Measurements from ENCODE around the gene KCNJ10. TPM values are rescaled to one million over a fixed set of nuclear protein-coding genes. Genes with fewer than 3 reads are reported as not detected.
"Not testable (repeated sequence)": the region's sequence is repeated elsewhere in the genome, so short reads cannot be mapped to it uniquely, and the experiment has no call there.

The KCNJ10 gene
- total RNA-seq, 1 donor from 2014 or later = 0.28 TPM

- ATAC-seq = peak; percentile 58
Observed at GRCh38 chr1:160064164-160064563, 5.8 kb downstream of the KCNJ10 start.

GRCh38 chr1:160063176-160063575 is 6.8 kb downstream of the KCNJ10 start:
- ATAC-seq (no peak), DNase-seq (ENCODE audit: low spot score) (no peak)

More at GRCh38 chr1:160064164-160064563, 5.8 kb downstream of the KCNJ10 start:
- no peak for DNase-seq (ENCODE audit: low spot score)

GRCh38 chr1:160062230-160062532 is 7.8 kb downstream of the KCNJ10 start:
- ATAC-seq (no peak), DNase-seq (ENCODE audit: low spot score) (no peak)

GRCh38 chr1:160061369-160062229 is 8.4 kb downstream of the KCNJ10 start:
- DNase-seq (ENCODE audit: low spot score) (no peak), ATAC-seq (no peak)

GRCh38 chr1:160058087-160058486 is 11.9 kb downstream of the KCNJ10 start:
- peak; percentile 42 for ATAC-seq

GRCh38 chr1:160056648-160057169 is 13.3 kb downstream of the KCNJ10 start:
- DNase-seq (ENCODE audit: low spot score) (no peak), ATAC-seq (no peak)

More at GRCh38 chr1:160058087-160058486, 11.9 kb downstream of the KCNJ10 start:
- no peak for DNase-seq (ENCODE audit: low spot score)

- ATAC-seq (no peak), DNase-seq (ENCODE audit: low spot score) (no peak)
Observed at GRCh38 chr1:160053548-160054365, 16.2 kb downstream of the KCNJ10 start.

- no peak for ATAC-seq
- DNase-seq (ENCODE audit: low spot score) = no peak
Observed at GRCh38 chr1:160052936-160053335, 17.0 kb downstream of the KCNJ10 start.

- DNase-seq (ENCODE audit: low spot score) (no peak), ATAC-seq (no peak)
Observed at GRCh38 chr1:160050619-160051018, 19.3 kb downstream of the KCNJ10 start.

GRCh38 chr1:160050182-160050581 is 19.8 kb downstream of the KCNJ10 start:
- not testable (repeated sequence) for DNase-seq (ENCODE audit: low spot score); ATAC-seq

GRCh38 chr1:160049101-160049500 is 20.9 kb downstream of the KCNJ10 start:
- ATAC-seq (no peak), DNase-seq (ENCODE audit: low spot score) (no peak)

- ATAC-seq = no peak
Observed at GRCh38 chr1:160048335-160048734, 21.6 kb downstream of the KCNJ10 start.

GRCh38 chr1:160047111-160047991 is 22.6 kb downstream of the KCNJ10 start:
- no peak for DNase-seq (ENCODE audit: low spot score)
- no peak for ATAC-seq

More at GRCh38 chr1:160048335-160048734, 21.6 kb downstream of the KCNJ10 start:
- no peak for DNase-seq (ENCODE audit: low spot score)

GRCh38 chr1:160046494-160047110 is 23.4 kb downstream of the KCNJ10 start:
- DNase-seq (ENCODE audit: low spot score) = no peak

GRCh38 chr1:160045653-160046052 is 24.3 kb downstream of the KCNJ10 start:
- peak; percentile 69 for ATAC-seq
- DNase-seq (ENCODE audit: low spot score) = no peak

More at GRCh38 chr1:160046494-160047110, 23.4 kb downstream of the KCNJ10 start:
- ATAC-seq = peak; percentile 85

GRCh38 chr1:160043543-160043942 is 26.4 kb downstream of the KCNJ10 start:
- DNase-seq (ENCODE audit: low spot score) (no peak), ATAC-seq (no peak)

GRCh38 chr1:160040476-160040875 is 29.5 kb downstream of the KCNJ10 start:
- DNase-seq (ENCODE audit: low spot score) (no peak), ATAC-seq (no peak)

- ATAC-seq (peak; percentile 51), DNase-seq (ENCODE audit: low spot score) (no peak)
Observed at GRCh38 chr1:160032165-160032820, 37.7 kb downstream of the KCNJ10 start.

GRCh38 chr1:160031365-160032164 is 38.4 kb downstream of the KCNJ10 start, which contains the start of gene PIGM:
PIGM (minus strand) TSS chr1:160031990; CDS start chr1:160031739, 251 bp downstream.
- DNase-seq (ENCODE audit: low spot score) = peak; percentile 97
- peak; percentile 96 for ATAC-seq

Measured in left lobe of liver (tissue), 2 donors.